22Rv1 (cell line): ENCODE results near the gene ASTN2.

ENCODE experiments used
- H3K27ac ChIP-seq: fragments of 450-650 bp; 2 replicates; pipeline ENCODE4 v1.5.1; 2017
- CTCF ChIP-seq: fragments of 450-650 bp; IDR thresholded peaks from 2 replicates; pipeline ENCODE4 v1.5.1; 2017; ENCODE audit warnings: mild to moderate bottlenecking
- ZFX ChIP-seq: fragments of 450-650 bp; IDR thresholded peaks from 2 replicates; pipeline ENCODE4 v1.6.1; 2017; ENCODE audit warnings: antibody characterized with exemption, borderline replicate concordance

Gene ASTN2

GRCh38 chr9:116980582-116981120, 434.2 kb downstream of the ASTN2 start:
- TF ChIP-seq ZFX, result no peak
- TF ChIP-seq CTCF, result no peak
- H3K27ac ChIP-seq, result no peak overlapping the region

GRCh38 chr9:116979456-116979855, 435.4 kb downstream of the ASTN2 start:
- TF ChIP-seq ZFX (no peak), CTCF (no peak)
- H3K27ac ChIP-seq, result no peak overlapping the region

- TF ChIP-seq ZFX, result no peak
- TF ChIP-seq CTCF, result no peak
- no peak overlapping the region for H3K27ac ChIP-seq
Measured at GRCh38 chr9:116978155-116978554, 436.7 kb downstream of the ASTN2 start.

- TF ChIP-seq CTCF (no peak), ZFX (no peak)
- H3K27ac ChIP-seq, result no peak overlapping the region
Measured at GRCh38 chr9:116975126-116975525, 439.7 kb downstream of the ASTN2 start.

GRCh38 chr9:116966199-116966598, 448.7 kb downstream of the ASTN2 start:
- TF ChIP-seq ZFX, result no peak
- TF ChIP-seq CTCF, result no peak
- H3K27ac ChIP-seq, result no peak overlapping the region

GRCh38 chr9:116964258-116964657, 450.6 kb downstream of the ASTN2 start:
- TF ChIP-seq CTCF (no peak), ZFX (no peak)
- no peak overlapping the region for H3K27ac ChIP-seq

- TF ChIP-seq ZFX (no peak), CTCF (no peak)
- H3K27ac ChIP-seq, result no peak overlapping the region
Measured at GRCh38 chr9:116959809-116960208, 455.0 kb downstream of the ASTN2 start.
